Measurements from ENCODE around the gene CTNND2. TPM values are rescaled to one million over a fixed set of nuclear protein-coding genes. Genes with fewer than 3 reads are reported as not detected.
"Not testable (repeated sequence)": the region's sequence is repeated elsewhere in the genome, so short reads cannot be mapped to it uniquely, and the experiment has no call there.

Gene CTNND2
- total RNA-seq, 1 experiment from 2014 or later: not detected

GRCh38 chr5:11324521-11325289, 579.5 kb downstream of the CTNND2 start:
- DNase-seq (ENCODE audit: low spot score): no peak

- no peak for DNase-seq (ENCODE audit: low spot score)
These were observed 580.5 kb downstream of the CTNND2 start for GRCh38 chr5:11323761-11324160.

GRCh38 chr5:11322133-11322532, 582.1 kb downstream of the CTNND2 start:
- no peak for DNase-seq (ENCODE audit: low spot score)

- DNase-seq (ENCODE audit: low spot score): no peak
These were observed 584.2 kb downstream of the CTNND2 start for GRCh38 chr5:11319836-11320580.

- DNase-seq (ENCODE audit: low spot score): not testable (repeated sequence)
These were observed 590.6 kb downstream of the CTNND2 start for GRCh38 chr5:11313694-11314093.

GRCh38 chr5:11311731-11312130, 592.5 kb downstream of the CTNND2 start:
- no peak for DNase-seq (ENCODE audit: low spot score)

GRCh38 chr5:11311272-11311671, 593.0 kb downstream of the CTNND2 start:
- DNase-seq (ENCODE audit: low spot score): no peak

- no peak for DNase-seq (ENCODE audit: low spot score)
These were observed 594.1 kb downstream of the CTNND2 start for GRCh38 chr5:11310158-11310557.

GRCh38 chr5:11306365-11306764, 597.9 kb downstream of the CTNND2 start:
- no peak for DNase-seq (ENCODE audit: low spot score)

- no peak for DNase-seq (ENCODE audit: low spot score)
These were observed 599.0 kb downstream of the CTNND2 start for GRCh38 chr5:11305245-11305644.

GRCh38 chr5:11304641-11305040, 599.6 kb downstream of the CTNND2 start:
- no peak for DNase-seq (ENCODE audit: low spot score)

- DNase-seq (ENCODE audit: low spot score): no peak
These were observed 601.6 kb downstream of the CTNND2 start for GRCh38 chr5:11302663-11303062.

GRCh38 chr5:11301171-11301570, 603.1 kb downstream of the CTNND2 start:
- DNase-seq (ENCODE audit: low spot score): no peak

GRCh38 chr5:11300736-11301135, 603.5 kb downstream of the CTNND2 start:
- DNase-seq (ENCODE audit: low spot score): no peak

GRCh38 chr5:11298877-11299276, 605.4 kb downstream of the CTNND2 start:
- no peak for DNase-seq (ENCODE audit: low spot score)

- no peak for DNase-seq (ENCODE audit: low spot score)
These were observed 610.7 kb downstream of the CTNND2 start for GRCh38 chr5:11293523-11293922.

GRCh38 chr5:11292648-11293356, 611.4 kb downstream of the CTNND2 start:
- no peak for DNase-seq (ENCODE audit: low spot score)

- no peak for DNase-seq (ENCODE audit: low spot score)
These were observed 614.5 kb downstream of the CTNND2 start for GRCh38 chr5:11289733-11290132.

GRCh38 chr5:11289208-11289607, 615.0 kb downstream of the CTNND2 start:
- DNase-seq (ENCODE audit: low spot score): no peak

- DNase-seq (ENCODE audit: low spot score): no peak
These were observed 622.4 kb downstream of the CTNND2 start for GRCh38 chr5:11281842-11282241.

GRCh38 chr5:11277323-11277722, 626.9 kb downstream of the CTNND2 start:
- DNase-seq (ENCODE audit: low spot score): no peak

GRCh38 chr5:11273180-11273903, 630.9 kb downstream of the CTNND2 start:
- no peak for DNase-seq (ENCODE audit: low spot score)

Measured in HT-29 (cell line).